SK-MEL-5 (cell line): Measurements from ENCODE around the gene SLC25A21. TPM values are rescaled to one million over a fixed set of nuclear protein-coding genes. Genes with fewer than 3 reads are reported as not detected.
"Not testable (repeated sequence)": the region's sequence is repeated elsewhere in the genome, so short reads cannot be mapped to it uniquely, and the experiment has no call there.

Experiments used
- DNase-seq: peaks from one replicate; pipeline ENCODE4 v3.0.0-alpha.2; 2016; ENCODE audit warnings: low read depth, low spot score
- in situ Hi-C: cut with HindIII; loops from 2 replicates; pipeline ENCODE4 v1.10.0; 2016; ENCODE audit warnings: low sequenced_read_pairs, high pct_unique_total_duplicates, low pct_unique_long_range_greater_than_20kb
- total RNA-seq: library from RNA; depleted of rRNA; stranded (reverse); fragments of >200 nt; shearing (Covaris generic); gene quantifications from 2 replicates; pipeline ENCODE4 v1.2.3, GENCODE V29; 2014

The SLC25A21 gene
- total RNA-seq, 1 experiment from 2014 or later: 1.8 TPM

DNA sequence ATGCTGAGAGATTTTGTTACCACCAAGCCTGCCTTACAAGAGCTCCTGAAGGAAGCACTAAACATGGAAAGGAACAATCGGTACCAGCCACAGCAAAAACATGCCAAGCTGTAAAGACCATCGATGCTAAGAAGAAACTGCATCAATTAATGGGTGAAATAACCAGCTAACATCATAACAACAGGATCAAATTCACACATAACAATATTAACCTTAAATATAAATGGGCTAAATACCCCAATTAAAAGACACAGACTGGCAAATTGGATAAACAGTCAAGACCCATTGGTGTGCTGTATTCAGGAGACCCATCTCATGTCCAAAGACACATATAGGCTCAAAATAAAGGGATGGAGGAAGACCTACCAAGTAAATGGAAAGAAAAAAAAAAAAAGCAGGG lies 17.3 kb upstream of the SLC25A21 start:
- DNase-seq, in situ Hi-C loops: not testable (repeated sequence)

DNA sequence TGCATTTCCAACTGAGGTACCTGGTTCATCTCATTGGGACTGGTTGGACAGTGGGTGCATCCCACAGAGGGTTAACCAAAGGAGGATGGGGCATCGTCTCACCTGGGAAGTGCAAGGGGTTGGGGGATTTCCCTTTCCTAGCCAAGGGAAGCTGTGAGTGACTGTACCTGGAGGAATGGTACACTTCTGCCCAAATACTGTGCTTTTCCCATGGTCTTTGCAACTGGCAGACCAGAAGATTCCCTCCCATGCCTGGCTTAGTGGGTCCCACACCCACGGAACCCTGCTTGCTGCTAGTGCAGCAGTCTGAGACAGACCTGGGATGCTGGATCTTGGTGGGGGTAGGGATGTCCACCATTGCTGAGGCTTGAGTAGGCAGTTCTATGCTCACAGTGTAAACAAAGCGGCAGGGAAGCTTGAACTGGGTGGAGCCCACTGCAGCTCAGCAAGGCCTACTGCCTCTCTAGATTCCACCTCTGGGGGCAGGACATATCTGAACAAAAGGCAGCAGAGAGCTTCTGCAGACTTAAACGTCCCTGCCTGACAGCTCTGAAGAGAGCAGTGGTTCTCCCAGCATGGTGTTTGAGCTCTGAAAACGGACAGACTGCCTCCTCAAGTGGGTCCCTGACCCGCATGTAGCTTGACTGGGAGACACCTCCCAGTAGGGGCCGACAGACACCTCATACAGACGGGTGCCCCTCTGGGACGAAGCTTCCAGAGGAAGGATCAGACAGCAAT lies 15.6 kb upstream of the SLC25A21 start:
- in situ Hi-C loops, DNase-seq: not testable (repeated sequence)

DNA sequence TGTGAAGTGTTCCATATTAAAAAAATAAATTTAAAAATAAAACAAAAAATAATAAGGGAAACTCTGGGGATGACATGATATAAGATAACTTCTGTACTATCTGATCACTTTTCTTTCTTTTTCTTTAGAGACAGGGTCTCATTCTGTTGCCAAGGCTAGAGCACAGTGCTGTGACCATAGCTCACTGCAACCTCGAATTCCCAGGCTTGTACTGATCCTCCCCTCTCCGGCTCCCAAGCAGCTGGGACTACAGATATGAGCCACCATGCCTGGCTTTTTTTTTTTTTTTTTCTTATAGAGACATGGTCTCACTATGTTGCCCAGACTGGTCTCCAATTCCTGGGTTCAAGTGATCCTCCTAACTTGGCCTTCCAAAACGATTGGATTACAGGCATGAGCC lies 14.9 kb upstream of the SLC25A21 start:
- DNase-seq: no peak
- in situ Hi-C loops: no loop called here

DNA sequence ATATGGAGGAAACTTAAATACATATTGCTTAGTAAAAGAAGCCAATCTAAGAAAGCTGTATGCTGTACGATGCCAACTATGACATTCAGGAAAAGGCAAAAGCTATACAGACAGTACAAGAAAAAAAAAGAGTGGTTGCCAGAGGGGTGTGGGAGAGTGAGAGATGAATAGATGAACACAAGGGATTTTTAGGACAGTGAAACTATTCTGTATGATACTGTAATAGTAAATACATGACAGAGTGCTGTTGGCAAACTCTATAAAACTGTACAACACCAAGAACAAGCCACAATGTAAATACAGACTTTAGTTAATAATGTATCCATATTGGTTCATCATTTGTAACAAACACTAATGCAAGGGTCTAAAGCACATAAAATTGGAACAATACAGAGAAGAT lies 14.5 kb upstream of the SLC25A21 start:
- in situ Hi-C loops: no loop called here
- DNase-seq: no peak

DNA sequence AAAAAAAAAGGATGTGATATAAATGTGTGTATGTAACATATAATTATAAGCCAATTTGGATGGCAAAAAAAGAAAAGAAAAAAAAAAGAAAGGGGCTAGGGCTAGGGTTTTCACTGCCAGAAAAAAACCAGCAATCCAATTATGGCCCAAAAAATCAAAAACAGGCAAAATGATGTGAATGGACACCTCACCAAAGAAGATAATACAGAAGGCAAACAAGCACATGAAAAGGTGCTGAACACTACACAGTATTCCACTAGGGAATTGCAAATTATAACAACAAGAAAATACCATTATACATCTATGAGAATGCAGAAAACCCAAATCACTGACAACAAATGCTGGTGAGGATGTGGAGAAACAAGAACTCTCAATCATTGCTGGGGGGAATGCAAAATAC lies 13.3 kb upstream of the SLC25A21 start:
- in situ Hi-C loops: no loop called here
- DNase-seq: no peak

DNA sequence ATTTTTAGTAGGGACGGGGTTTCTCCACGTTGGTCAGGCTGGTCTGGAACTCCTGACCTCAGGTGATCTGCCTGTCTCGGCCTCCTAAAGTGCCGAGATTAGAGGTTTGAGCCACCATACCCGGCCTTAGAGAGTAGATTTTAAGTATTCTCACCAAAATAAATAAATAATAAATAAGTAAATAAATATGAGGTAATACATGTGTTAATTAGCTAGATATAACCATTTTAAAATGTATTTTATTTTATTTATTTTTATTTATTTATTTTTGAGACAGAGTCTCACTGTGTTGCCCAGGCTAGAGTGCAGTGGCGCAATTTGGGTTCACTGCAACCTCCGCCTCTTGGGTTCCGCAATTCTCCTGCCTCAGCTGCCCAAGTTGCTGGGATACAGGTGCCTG lies 12.1 kb upstream of the SLC25A21 start:
- in situ Hi-C loops: not testable (repeated sequence)

DNA sequence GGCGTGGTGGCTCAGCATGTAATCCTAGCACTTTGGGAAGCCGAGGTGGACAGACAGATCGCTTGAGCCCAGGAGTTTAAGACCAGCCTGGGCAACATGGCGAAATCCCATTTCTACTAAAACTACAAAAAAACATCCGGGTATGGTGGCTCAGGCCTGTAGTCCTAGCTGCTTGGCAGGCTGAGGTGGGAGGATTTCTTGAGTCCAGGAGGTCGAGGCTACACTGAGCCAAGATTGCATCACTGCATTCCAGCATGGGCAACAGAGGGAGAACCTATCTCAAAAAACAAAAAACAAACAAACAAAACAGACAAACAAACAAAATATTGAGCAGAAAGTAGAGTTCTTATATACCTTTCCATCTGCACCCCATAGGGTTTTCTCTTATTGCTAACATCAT lies 9.0 kb upstream of the SLC25A21 start:
- in situ Hi-C loops: no loop called here

More for the DNA sequence above, 12.1 kb upstream of the SLC25A21 start:
- DNase-seq: not testable (repeated sequence)

DNA sequence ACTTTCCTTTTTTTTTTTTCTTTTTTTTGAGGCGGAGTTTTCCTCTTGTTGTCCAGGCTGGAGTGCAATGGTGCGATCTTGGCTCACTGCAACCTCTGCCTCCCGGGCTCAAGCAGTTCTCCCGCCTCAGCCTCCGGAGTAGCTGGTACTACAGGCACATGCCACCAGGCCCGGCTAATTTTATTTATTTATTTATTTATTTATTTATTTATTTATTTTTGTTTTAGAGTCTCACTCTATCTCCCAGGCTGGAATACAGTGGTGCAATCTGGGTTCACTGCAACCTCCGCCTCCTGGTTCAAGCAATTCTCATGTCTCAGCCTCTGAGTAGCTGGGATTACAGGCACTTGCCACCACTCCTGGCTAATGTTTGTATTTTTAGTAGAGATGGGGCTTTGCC lies 8.5 kb upstream of the SLC25A21 start:
- DNase-seq, in situ Hi-C loops: not testable (repeated sequence)

More for the DNA sequence above, 9.0 kb upstream of the SLC25A21 start:
- DNase-seq: no peak

DNA sequence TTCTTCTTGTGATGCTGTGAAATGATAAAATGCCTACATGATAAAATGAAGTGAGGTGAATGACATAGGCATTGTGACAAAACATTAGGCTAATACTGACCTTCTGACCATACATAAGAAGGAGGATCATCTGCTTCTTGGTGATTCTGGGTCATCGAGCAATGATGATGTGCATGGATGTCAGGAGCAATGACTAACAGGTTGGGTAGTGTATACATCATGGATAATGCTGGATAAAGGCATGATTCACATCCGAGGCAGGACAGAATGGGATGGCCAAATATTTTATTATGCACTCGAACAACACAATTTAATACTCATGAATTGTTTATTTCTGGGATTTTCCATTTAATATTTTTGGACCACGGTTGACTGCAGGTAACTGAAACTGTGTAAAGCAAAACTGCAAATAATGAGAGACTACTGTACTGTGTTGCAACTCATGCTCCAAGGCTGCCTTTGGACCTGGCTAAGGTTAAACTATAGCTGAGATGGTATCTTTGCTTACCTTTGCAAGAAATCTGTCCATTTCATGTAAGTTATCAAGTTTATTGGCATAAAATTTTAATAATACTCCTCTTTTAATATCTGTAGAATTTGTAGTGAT lies 7.6 kb upstream of the SLC25A21 start:
- no peak for DNase-seq
- in situ Hi-C loops: no loop called here

DNA sequence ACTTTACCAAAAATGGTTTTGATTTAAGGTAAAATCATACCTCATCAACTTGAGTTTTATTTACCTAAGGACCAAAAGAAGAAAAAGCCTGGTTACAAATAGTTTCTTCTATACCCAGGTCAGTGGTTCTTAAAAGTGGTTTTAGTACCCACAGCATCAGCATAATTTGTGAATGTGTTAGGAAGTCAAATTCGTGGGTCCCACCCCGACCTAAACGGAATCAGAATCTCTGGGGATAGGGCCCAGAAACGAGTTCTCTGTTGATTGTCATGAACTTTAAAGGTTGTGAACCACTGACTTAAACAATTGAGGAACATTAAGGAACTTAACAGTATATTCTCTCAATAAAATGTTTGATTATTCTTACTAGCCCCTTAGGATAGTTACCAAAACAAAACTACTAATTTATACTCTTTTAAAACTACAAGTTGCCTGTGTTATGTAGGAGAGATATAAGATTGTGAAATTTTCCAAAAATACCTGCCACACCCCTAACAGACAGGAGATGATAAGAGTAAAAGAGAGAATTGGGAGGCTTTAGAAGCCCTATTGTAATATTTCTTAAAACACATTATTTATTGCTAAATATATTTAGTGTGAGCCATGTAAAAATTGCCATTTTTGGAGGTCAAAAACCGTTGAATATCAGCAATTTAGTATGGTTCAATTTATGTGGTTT lies 669 bp upstream of the SLC25A21 start:
- in situ Hi-C loops: no loop called here
- no peak for DNase-seq

DNA sequence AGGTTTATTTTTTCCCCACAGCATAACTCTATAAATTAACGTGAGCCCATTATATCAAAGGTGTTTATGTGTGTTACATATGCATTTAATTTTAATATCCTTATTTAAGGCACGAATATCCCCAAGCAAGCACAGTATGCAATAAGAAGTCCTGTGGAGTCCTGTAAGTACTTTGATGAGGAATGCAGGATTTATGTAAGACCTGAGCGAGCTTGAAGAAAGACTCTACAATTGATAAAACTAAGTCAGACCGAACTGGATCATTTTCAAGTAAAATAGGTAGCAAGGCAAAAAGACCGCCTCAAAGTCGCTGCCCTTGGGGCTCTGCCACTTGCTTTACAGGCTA lies 755 bp downstream of the SLC25A21 start:
- DNase-seq: no peak
- in situ Hi-C loops: no loop called here

DNA sequence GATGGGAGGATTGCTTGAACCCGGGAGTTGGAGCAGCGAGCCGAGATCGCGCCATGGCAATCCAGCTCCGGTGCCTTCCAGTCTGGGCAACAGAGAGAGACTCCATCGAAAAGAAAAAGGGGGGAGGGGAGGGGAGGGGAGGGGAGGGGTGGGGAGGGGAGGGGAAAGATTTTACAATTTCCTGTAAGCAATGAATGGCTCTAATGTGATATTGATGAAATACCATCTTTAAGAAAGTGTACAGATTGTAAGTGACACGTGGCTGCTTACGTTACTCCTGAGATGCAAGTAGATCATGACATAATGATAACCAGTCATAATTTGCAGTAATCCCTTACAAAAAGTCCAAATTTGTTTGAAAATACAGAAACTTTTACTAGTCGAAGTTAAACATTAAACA lies 1.4 kb downstream of the SLC25A21 start:
- no peak for DNase-seq
- in situ Hi-C loops: no loop called here

DNA sequence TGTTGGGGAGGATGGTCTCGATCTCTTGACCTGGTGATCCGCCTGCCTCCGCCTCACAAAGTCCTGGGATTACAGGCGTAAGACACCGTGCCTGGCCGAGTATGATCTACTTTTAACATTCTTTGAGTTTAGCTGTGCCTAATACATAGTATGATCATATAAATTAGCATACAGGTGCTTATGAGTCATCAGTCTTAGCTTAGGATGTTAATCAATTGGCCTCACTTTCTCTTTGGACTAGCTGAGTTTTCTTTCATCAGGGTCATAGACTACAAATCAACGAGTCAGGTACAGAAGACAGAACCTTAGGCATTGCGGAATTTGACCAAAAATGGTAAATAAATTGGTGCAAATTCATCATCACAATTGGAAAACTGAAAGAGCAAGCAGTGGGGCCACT lies 2.2 kb downstream of the SLC25A21 start:
- no peak for DNase-seq
- in situ Hi-C loops: no loop called here

DNA sequence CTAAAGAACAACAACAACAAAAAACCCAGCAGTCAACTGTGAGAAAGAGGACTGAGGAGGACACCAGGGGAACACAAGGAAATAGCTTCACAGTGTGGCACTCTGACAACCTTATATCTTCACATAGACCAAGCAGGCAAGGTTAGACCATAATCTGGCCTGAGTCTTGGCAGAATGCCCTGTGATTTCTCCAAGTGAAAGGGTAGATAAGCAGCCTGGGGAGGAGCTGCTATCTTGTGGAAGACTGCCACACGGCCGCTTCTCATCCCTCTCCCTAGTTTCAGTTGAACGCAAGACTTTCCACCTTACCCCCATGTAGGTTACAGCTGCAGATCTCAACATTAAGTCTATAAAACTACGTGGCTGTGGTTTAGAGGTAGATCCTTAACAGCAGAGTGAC lies 3.7 kb downstream of the SLC25A21 start:
- in situ Hi-C loops: no loop called here

DNA sequence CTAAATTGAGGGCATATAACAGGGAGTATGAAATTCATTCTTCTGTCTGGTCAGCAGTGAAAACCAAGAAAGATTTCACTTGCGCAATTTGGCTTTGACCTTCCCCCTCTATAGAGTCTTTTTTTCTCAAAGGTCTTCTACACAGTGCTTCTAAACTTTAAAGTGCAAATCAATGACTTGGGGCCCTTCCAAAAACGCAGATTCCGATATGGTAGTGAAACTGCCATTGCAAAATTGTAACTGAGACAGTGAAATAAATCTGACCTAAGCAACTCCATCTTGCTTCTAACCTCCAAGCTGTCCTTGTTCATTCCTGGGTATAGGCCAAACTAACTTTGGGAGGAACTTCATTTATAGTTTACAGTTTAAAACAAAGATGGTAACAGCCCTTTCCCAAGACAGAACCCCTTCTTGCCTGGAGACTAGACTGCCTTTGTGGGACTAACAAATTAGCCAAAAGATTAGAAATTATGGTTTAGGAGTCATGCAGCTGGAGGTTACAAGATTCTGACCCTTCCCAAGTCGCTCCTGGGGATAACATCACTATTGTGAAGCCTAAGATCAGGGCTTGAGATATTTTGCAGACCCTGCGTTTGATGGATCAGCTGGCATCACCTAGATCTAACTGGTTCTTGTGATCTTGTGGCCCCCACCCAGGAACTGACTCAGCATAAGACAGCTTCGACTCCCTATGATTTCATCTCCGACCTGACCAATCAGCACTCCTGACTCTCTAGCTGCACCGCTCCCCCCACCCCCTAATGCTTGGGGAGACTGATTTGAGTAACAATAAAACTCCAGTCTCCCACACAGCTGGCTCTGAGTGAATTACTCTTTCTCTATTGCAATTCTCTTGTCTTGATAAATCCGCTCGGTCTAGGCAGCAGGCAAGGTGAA lies 5.0 kb downstream of the SLC25A21 start:
- no peak for DNase-seq
- in situ Hi-C loops: no loop called here

More for the DNA sequence above, 3.7 kb downstream of the SLC25A21 start:
- no peak for DNase-seq

DNA sequence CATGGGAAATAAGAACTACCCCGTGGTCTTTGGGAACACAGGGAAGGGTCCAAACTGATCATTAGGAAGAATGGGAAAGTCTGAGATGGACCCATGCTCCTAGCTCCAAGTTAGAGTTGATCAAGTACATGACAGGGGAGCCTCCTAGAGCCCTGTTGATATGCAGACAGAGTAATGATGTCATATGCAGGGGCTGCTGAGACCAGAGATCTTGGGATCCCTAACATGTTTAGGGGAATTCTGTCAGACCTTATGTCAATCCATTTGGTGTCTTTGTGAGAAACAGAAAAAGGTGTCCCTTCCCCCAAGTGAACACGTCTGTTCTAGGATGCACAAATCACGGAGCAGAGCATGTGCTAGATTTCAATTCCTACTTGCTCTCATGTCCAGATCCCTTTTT lies 6.6 kb downstream of the SLC25A21 start:
- no peak for DNase-seq
- in situ Hi-C loops: no loop called here

DNA sequence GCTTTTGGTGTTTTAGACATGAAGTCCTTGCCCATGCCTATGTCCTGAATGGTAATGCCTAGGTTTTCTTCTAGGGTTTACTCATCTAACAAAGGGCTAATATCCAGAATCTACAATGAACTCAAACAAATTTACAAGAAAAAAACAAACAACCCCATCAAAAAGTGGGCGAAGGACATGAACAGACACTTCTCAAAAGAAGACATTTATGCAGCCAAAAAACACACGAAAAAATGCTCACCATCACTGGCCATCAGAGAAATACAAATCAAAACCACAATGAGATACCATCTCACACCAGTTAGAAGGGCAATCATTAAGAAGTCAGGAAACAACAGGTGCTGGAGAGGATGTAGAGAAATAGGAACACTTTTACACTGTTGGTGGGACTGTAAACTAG lies 10.1 kb downstream of the SLC25A21 start:
- in situ Hi-C loops: not testable (repeated sequence)

DNA sequence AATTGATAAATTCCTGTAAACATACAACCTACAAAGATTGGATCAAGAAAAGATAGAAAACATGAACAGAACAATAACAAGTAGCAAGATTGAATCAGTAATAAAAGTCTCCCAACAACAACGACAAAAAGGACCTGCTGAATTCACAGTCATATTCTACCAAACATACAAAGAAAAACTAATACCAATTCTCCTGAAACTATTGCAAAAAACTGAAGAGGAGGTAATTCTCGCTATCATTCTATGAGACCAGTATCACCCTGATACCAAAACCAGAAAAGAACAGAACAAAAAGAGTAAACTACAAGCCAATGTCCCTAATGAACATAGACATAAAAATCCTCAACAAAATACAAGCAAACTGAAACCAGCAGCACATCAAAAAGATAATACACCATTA lies 14.4 kb downstream of the SLC25A21 start:
- in situ Hi-C loops: no loop called here

More for the DNA sequence above, 10.1 kb downstream of the SLC25A21 start:
- DNase-seq: not testable (repeated sequence)

More for the DNA sequence above, 14.4 kb downstream of the SLC25A21 start:
- DNase-seq: no peak
